GM21515 (cell line): ENCODE measurements around the gene AMMECR1.
"Not testable (repeated sequence)": the region's sequence is repeated elsewhere in the genome, so short reads cannot be mapped to it uniquely, and the experiment has no call there.

ENCODE experiments used
- ATAC-seq: cut with Tn5 transposase; IDR thresholded peaks from one replicate; pipeline ENCODE4 v1.9.1; 2021; ENCODE audit not compliant: unreplicated experiment

The AMMECR1 gene

GRCh38 chrX:110173192-110174175, 144.4 kb downstream of the AMMECR1 start:
- ATAC-seq: no peak

- ATAC-seq: peak; percentile 99
Observed at GRCh38 chrX:110172215-110172614, 145.7 kb downstream of the AMMECR1 start.

- no peak for ATAC-seq
Observed at GRCh38 chrX:110171442-110171841, 146.4 kb downstream of the AMMECR1 start.

GRCh38 chrX:110170029-110170428, 147.9 kb downstream of the AMMECR1 start:
- ATAC-seq: no peak

GRCh38 chrX:110168585-110168984, 149.3 kb downstream of the AMMECR1 start:
- ATAC-seq: no peak

- no peak for ATAC-seq
Observed at GRCh38 chrX:110167952-110168451, 149.9 kb downstream of the AMMECR1 start.

GRCh38 chrX:110163488-110163887, 154.4 kb downstream of the AMMECR1 start:
- no peak for ATAC-seq

GRCh38 chrX:110162867-110163266, 155.0 kb downstream of the AMMECR1 start:
- ATAC-seq: no peak

GRCh38 chrX:110162131-110162530, 155.8 kb downstream of the AMMECR1 start:
- no peak for ATAC-seq

GRCh38 chrX:110161361-110161686, 156.6 kb downstream of the AMMECR1 start:
- no peak for ATAC-seq

- no peak for ATAC-seq
Observed at GRCh38 chrX:110159865-110160264, 158.0 kb downstream of the AMMECR1 start.

GRCh38 chrX:110159235-110159634, 158.7 kb downstream of the AMMECR1 start:
- ATAC-seq: no peak

- no peak for ATAC-seq
Observed at GRCh38 chrX:110157444-110157843, 160.4 kb downstream of the AMMECR1 start.

GRCh38 chrX:110156167-110156754, 161.6 kb downstream of the AMMECR1 start:
- no peak for ATAC-seq

- ATAC-seq: no peak
Observed at GRCh38 chrX:110155759-110156158, 162.1 kb downstream of the AMMECR1 start.

- not testable (repeated sequence) for ATAC-seq
Observed at GRCh38 chrX:110154328-110154727, 163.6 kb downstream of the AMMECR1 start.

- ATAC-seq: no peak
Observed at GRCh38 chrX:110153896-110154295, 164.0 kb downstream of the AMMECR1 start.

GRCh38 chrX:110153244-110153643, 164.6 kb downstream of the AMMECR1 start:
- ATAC-seq: no peak

- no peak for ATAC-seq
Observed at GRCh38 chrX:110146521-110146920, 171.4 kb downstream of the AMMECR1 start.

- ATAC-seq: peak; percentile 70
Observed at GRCh38 chrX:110145854-110146253, 172.0 kb downstream of the AMMECR1 start.

GRCh38 chrX:110145311-110145710, 172.6 kb downstream of the AMMECR1 start:
- ATAC-seq: no peak
